Skeletal muscle satellite cell (primary cell): ENCODE data around the gene MAP3K19.

ENCODE experiments used
- H3K27me3 ChIP-seq: 2 replicates; pipeline ENCODE4 v1.7.0; 2013; ENCODE audit warnings: low read length; ENCODE audit not compliant: control insufficient read depth, insufficient read depth
- H3K36me3 ChIP-seq: 2 replicates; pipeline ENCODE4 v1.7.0; 2013; ENCODE audit warnings: mild to moderate bottlenecking, control low read depth, low read length; ENCODE audit not compliant: insufficient read depth
- H3K4me1 ChIP-seq: 2 replicates; pipeline ENCODE4 v1.7.0; 2013; ENCODE audit warnings: low read length; ENCODE audit not compliant: control insufficient read depth, insufficient read depth
- H3K4me2 ChIP-seq: 2 replicates; pipeline ENCODE4 v1.7.0; 2013; ENCODE audit warnings: mild to moderate bottlenecking, low read length
- H3K4me3 ChIP-seq: 2 replicates; pipeline ENCODE4 v1.7.0; 2013; ENCODE audit warnings: low read length
- H3K9ac ChIP-seq: 2 replicates; pipeline ENCODE4 v1.7.0; 2013; ENCODE audit warnings: mild to moderate bottlenecking, low read depth, low read length, moderate library complexity
- H3K9me3 ChIP-seq: replicated peaks from 2 replicates; pipeline ENCODE4 v1.7.0; 2013; ENCODE audit warnings: mild to moderate bottlenecking, control low read depth, low read length

The MAP3K19 gene

DNA sequence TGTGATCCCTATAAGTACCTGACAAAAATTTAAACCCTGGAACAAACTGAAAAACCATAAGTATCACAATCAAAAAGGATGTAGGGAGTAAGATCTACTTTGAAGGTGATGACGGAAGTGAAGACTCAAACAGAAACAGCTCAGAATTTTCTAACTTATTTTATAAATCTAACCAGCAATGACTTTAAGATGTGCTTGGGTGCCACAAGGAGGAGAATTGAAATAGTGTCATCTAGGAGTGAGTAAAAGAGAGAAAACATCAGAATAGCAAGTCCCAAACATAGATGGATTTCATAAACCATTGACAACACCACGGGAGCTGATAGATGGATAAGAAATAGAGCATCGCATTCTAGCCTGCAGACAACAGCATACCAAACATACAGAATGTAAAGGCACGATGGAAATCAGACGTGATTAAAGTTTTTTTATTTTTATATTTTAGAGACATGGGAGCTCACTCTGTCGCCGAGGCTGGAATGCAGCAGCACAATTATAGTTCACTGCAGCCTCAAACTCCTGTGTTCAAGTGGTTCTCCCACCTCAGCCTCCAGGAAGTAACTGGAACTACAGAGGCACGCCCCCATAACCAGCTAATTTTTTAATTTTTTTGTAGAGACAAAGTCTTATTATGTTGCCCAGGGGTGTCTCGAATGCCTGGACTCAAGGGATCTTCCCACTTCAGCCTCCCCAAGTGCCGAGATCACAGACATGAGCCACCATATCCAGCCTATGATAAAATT is 36.9 kb downstream of the MAP3K19 start:
- Histone ChIP-seq H3K4me1 (no peaks in the 10 kb centered on the region), H3K36me3 (no peaks in the 10 kb centered on the region), H3K4me3 (no peak overlapping the region), H3K9me3 (no peaks in the 10 kb centered on the region), H3K27me3 (peaks cover 8% of the 10 kb centered on the region), H3K9ac (no peak overlapping the region), H3K4me2 (no peak overlapping the region)

DNA sequence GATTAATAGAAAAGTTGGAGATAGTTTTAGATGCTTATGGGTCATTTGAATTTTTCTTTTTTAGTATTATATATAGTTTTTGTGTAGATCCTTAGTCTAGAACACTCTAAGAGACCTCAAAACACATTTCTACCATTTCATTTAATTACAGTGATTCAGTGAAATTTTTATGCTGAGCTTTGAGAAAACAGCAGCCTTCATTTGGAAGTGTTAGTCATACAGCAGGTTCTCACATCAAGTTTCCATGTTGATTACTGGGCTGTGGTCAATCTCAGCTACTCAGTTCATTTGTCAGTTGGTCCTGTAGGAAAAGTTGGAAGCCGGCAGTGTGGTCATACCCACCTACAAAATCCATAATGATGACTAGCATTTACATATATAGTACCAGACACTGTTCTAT is 37.9 kb downstream of the MAP3K19 start:
- H3K4me2 ChIP-seq, result no peak overlapping the region
- H3K4me3 ChIP-seq, result no peak overlapping the region
- H3K27me3 ChIP-seq, result peaks cover 18% of the 10 kb centered on the region
- no peaks in the 10 kb centered on the region for H3K36me3 ChIP-seq
- H3K4me1 ChIP-seq, result no peaks in the 10 kb centered on the region
- H3K9ac ChIP-seq, result no peak overlapping the region
- no peaks in the 10 kb centered on the region for H3K9me3 ChIP-seq

DNA sequence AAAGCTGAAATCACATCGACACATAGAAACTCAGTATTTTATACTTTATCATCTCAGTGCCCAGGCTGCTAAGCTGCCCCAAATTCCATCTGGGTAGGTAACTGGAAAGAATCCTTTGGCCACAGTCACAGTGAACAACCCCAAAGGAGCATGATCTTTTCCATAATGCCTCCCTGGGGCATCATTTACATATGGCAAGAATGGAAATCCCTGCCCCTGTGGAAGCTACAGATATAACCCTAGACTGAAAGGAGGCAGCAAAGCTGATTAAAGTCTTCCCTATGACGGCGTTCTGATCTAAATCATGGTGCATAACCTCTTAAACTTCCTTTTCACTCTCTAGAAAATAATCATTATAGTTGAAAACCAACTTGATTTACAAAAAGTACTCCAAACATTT is 41.5 kb downstream of the MAP3K19 start:
- no peaks in the 10 kb centered on the region for H3K9me3 ChIP-seq
- H3K4me3 ChIP-seq, result no peak overlapping the region
- H3K4me1 ChIP-seq, result no peaks in the 10 kb centered on the region
- no peak overlapping the region for H3K4me2 ChIP-seq
- H3K27me3 ChIP-seq, result peaks cover 24% of the 10 kb centered on the region
- no peak overlapping the region for H3K9ac ChIP-seq
- H3K36me3 ChIP-seq, result no peaks in the 10 kb centered on the region

DNA sequence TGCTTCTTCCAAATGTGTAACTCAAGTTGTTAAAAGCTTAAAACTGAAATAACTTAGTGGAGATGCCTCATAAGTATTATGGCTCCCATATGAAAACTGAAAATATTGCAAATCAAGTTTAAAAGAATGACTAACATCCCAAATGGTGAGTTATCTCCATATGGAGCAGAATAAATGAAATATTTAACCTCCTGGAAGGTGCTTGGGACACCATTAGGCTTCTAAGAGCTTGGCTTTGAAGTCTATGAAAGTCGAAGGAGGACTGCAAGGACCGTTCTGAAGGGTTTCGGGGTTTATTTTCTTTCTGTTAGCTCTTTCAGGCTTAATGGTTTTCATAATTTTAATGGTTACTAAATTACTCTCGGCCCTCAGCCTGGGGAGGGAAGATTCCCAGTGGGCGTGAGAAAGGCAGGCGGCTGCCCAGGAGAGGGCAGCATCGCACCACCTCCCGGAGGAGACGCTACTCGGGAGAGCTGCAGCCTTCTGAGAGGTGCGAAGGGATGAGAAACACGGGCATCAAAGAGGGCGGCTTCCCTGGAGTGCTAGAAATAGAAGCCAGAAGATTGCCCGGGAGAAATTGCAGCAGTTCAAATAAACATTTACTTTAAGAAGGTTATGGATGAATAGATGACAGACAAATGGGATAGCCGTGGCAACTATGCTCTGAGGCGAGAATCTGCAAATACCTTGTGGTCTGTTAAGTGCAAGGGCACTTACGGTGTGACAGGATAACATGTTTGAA is 43.1 kb downstream of the MAP3K19 start:
- no peaks in the 10 kb centered on the region for H3K4me1 ChIP-seq
- peaks cover 32% of the 10 kb centered on the region for H3K27me3 ChIP-seq
- no peaks in the 10 kb centered on the region for H3K36me3 ChIP-seq
- H3K9me3 ChIP-seq, result no peaks in the 10 kb centered on the region
- no peak overlapping the region for H3K9ac ChIP-seq
- H3K4me2 ChIP-seq, result peak overlapping the region; percentile 54
- no peak overlapping the region for H3K4me3 ChIP-seq

DNA sequence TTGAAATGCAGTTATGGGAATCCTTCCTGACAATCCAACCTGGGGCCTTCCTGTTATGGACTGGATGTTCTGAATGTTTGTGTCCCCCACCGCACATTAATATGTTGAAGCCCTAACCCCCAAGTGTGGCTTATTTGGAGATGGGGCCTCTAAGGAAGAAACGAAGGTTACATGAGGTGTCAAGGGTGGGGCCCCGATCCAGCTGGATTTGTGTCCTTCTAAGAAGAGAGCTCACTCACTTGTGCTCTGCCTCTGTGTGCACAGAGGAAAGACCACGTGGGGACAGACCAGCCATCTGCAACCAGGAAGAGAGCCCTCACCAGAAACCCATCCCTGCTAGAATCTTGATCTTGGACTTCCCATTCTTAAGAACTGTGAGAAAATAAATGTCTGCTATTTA is 44.4 kb downstream of the MAP3K19 start:
- H3K36me3 ChIP-seq, result no peaks in the 10 kb centered on the region
- no peaks in the 10 kb centered on the region for H3K9me3 ChIP-seq
- no peak overlapping the region for H3K9ac ChIP-seq
- peaks cover 39% of the 10 kb centered on the region for H3K27me3 ChIP-seq
- no peak overlapping the region for H3K4me3 ChIP-seq
- no peak overlapping the region for H3K4me2 ChIP-seq
- H3K4me1 ChIP-seq, result no peaks in the 10 kb centered on the region

DNA sequence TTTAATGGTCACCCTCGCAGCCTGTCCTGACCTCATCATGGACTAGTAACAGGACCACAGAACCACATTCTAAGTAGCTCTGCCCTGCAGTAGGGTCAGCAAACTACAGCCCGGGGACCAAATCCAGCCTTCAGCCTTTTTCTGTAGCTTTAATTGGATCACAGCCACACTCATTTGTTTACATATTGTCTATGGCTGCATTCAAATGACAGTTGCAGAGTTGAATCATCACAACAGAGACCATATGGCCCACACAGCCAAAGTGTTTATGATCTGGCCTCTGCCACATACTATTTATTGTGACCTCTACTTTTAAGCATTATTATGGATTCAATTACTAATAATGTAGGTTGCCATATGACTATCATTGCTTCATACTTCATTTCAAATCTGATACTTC is 47.7 kb downstream of the MAP3K19 start:
- Histone ChIP-seq H3K27me3 (peaks cover 32% of the 10 kb centered on the region), H3K4me2 (no peak overlapping the region), H3K9me3 (no peaks in the 10 kb centered on the region), H3K9ac (no peak overlapping the region), H3K4me3 (no peak overlapping the region), H3K36me3 (no peaks in the 10 kb centered on the region), H3K4me1 (no peaks in the 10 kb centered on the region)

DNA sequence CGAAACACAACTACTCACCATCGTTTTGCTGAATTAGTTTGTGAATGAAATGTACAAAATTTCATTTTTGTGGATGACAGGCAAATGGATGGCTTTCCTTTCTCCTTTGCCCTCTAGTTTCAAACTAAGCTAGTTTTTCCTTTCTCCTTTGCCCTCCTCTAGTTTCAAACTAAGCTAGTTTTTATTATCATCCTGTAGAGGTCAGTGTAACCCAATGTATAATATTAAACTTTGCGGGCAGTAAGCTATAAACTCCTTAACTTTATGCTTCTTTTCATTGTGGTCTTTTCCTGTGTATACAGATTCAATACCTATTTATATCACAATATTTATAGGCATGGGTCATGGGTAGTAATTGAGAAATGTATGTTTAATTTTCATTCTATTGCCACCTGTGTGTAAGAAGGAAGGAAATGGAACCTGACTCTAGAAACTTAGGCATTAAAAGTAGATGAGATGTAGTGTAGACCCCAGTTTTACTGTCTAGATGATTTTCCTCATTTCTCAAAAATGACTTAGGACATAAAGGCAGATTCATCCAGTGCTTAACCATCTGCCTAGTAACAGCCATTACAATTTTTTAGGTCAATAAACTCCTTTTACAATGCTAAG is 58.1 kb downstream of the MAP3K19 start:
- Histone ChIP-seq H3K36me3 (no peaks in the 10 kb centered on the region), H3K4me2 (no peak overlapping the region), H3K27me3 (peaks cover 35% of the 10 kb centered on the region), H3K9ac (no peak overlapping the region), H3K4me1 (no peaks in the 10 kb centered on the region), H3K9me3 (no peaks in the 10 kb centered on the region), H3K4me3 (no peak overlapping the region)

DNA sequence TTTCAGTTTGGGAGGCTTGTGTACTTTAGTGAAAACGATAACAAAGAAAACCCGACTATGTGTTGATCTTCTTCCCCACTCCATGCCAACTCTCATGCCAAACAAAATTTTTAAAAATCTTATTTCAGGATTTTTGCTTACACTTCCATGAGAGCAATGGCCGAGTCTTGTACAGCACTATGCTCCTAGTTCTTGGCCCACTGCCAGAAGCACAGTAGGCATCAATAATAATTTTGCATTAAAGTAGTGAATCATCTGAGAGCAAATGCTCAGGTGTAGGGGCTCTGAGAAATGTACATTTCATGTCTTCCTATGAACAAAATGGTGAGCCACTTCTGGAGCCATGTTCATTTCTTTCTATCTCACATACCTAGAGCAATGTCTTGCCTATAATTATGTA is 62.2 kb downstream of the MAP3K19 start:
- Histone ChIP-seq H3K27me3 (peaks cover 23% of the 10 kb centered on the region), H3K9me3 (no peaks in the 10 kb centered on the region), H3K4me2 (no peak overlapping the region), H3K4me1 (no peaks in the 10 kb centered on the region), H3K4me3 (no peak overlapping the region), H3K36me3 (no peaks in the 10 kb centered on the region), H3K9ac (no peak overlapping the region)

DNA sequence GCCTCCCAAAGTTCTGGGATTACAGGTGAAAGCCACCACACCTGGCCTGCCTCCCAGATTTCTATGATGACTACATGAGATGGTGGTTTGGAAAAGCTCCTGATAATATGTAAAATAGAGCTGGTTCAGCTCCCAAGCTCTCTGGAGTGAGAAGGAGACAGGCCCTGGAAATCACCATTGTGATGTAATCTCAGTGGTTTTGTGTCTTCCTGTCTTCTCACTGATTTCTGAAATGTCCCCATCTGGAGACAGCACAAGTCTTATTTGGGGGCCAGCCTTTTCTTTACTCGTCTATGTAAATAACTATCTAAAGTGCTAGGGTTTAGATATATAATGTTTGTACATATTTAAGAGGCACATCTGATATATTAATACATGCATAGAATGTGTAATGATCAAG is 64.6 kb downstream of the MAP3K19 start:
- Histone ChIP-seq H3K36me3 (no peaks in the 10 kb centered on the region), H3K27me3 (peaks cover 17% of the 10 kb centered on the region), H3K4me3 (no peak overlapping the region), H3K9me3 (no peaks in the 10 kb centered on the region), H3K9ac (no peak overlapping the region), H3K4me1 (no peaks in the 10 kb centered on the region), H3K4me2 (no peak overlapping the region)

DNA sequence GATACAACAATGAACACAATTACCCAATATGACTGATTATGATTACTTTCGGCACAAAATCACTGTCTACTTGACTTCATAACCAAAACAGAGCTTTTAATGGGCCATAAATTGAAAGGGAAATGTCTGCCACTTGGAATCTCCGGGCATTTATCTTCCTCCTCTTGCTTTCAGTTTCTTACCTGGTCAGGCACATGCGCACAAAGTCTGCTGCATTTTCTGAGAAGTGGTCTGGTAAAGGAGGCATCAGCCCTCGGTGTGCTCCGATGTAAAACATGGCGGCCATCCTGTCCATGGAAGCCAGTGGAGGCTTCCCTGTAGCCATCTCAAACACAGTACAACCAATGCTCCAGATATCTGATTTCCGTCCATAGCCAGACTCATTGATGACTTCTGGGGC is 66.6 kb downstream of the MAP3K19 start:
- Histone ChIP-seq H3K27me3 (peaks cover 6% of the 10 kb centered on the region), H3K4me3 (no peak overlapping the region), H3K9ac (no peak overlapping the region), H3K4me2 (no peak overlapping the region), H3K4me1 (no peaks in the 10 kb centered on the region), H3K36me3 (no peaks in the 10 kb centered on the region), H3K9me3 (no peaks in the 10 kb centered on the region)

DNA sequence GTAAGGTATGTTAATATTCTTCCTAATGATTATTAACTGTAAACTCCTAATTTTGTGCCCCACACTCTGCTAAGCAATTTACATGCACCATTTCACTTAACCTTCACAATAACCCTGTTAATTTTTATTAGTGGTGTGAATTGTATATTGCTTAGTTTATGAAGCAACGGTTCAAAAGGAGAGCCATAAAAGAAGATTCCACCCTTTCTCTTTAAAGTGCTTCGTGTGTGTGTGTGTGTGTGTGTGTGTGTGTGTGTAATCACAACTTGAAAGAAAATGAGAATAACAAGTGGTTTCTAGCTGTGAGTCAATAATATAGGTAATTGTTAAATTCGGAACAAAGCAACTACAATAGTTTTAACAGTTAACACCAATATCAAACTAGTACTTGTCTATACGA is 68.0 kb downstream of the MAP3K19 start:
- H3K9ac ChIP-seq, result no peak overlapping the region
- no peak overlapping the region for H3K4me3 ChIP-seq
- H3K4me1 ChIP-seq, result no peaks in the 10 kb centered on the region
- no peaks in the 10 kb centered on the region for H3K36me3 ChIP-seq
- no peak overlapping the region for H3K4me2 ChIP-seq
- H3K9me3 ChIP-seq, result no peaks in the 10 kb centered on the region
- peaks cover 3% of the 10 kb centered on the region for H3K27me3 ChIP-seq
